Adrenal gland (tissue), 12 donors: Measurements from ENCODE around the gene GPC3. TPM values are rescaled to one million over a fixed set of nuclear protein-coding genes. Genes with fewer than 3 reads are reported as not detected.
"Not testable (repeated sequence)": the region's sequence is repeated elsewhere in the genome, so short reads cannot be mapped to it uniquely, and the experiment has no call there.

Experiments used
- DNase-seq, 7 donors: peaks; one replicate each; pipeline ENCODE4 v3.0.0-alpha.2; 2019 to 2020
- H3K27ac ChIP-seq, 5 donors: fragments of 200-600 bp; sonication (generic) in 4 of 5; 1 replicate in 3 of 5; 2 replicates in 2 of 5; pipeline versions ENCODE4 v1.5.1 to v1.8.0; 2016 to 2020; ENCODE audit warnings: mild to moderate bottlenecking in 1 of 5
- H3K27me3 ChIP-seq: fragments of 200-600 bp; 2 replicates; pipeline ENCODE4 v1.8.0; 2021
- H3K36me3 ChIP-seq, 2 donors: fragments of 200-600 bp; replicated peaks in 1 of 2; 1 replicate in 1 of 2; 2 replicates in 1 of 2; pipeline versions ENCODE4 v1.5.1 to v1.8.0; 2018 to 2022
- H3K4me1 ChIP-seq, 2 donors: fragments of 200-600 bp; replicated peaks in 1 of 2; 1 replicate in 1 of 2; 2 replicates in 1 of 2; pipeline versions ENCODE4 v1.5.1 to v1.8.0; 2018 to 2021
- H3K4me3 ChIP-seq, 4 donors: fragments of 200-600 bp; sonication (generic) in 3 of 4; one replicate each; pipeline ENCODE4 v1.5.1; 2016 to 2018
- H3K9me3 ChIP-seq, 3 donors: fragments of 200-600 bp; sonication (generic) in 1 of 3; replicated peaks in 1 of 3; 1 replicate in 2 of 3; 2 replicates in 1 of 3; pipeline versions ENCODE4 v1.5.1 to v1.8.0; 2016 to 2021
- POLR2A ChIP-seq, 2 donors: fragments of 450-650 bp; IDR thresholded peaks; one replicate each; pipeline ENCODE4 v1.6.1; 2017; ENCODE audit warnings: antibody characterized with exemption in 2 of 2, mild to moderate bottlenecking in 2 of 2, moderate library complexity in 1 of 2
- WGBS, 4 donors: extraction: QIAGEN DNeasy Blood & Tissue Kit in 2 of 4; methylation state at CpG; one replicate each; pipeline versions ENCODE4 v1.1.5 to v1.1.7; 2013 to 2017; 5-methylcytosine and 5-hydroxymethylcytosine counted together
- intact Hi-C, 2 donors: fragments of 100-400 bp; cut with DNase I; formaldehyde crosslinking; loops; one replicate each; pipeline versions ENCODE4 v1.14.1 to v1.15.0; 2022 to 2023
- polyA plus RNA-seq, 3 donors: library from polyadenylated mRNA; stranded (reverse); fragments of 200-250 nt in 2 of 3; fragments of 350-450 nt in 1 of 3; fragmentation: Illumina TruSeq in 1 of 3; extraction: RNeasy Lipid Tissue Mini Kit (QIAGEN cat#74804) in 1 of 3; gene quantifications; one replicate each; pipeline ENCODE4 v1.2.3, GENCODE V29; 2013 to 2014
- total RNA-seq, 9 donors: library from RNA; depleted of rRNA in 4 of 9; stranded (reverse); fragments of >200 nt in 4 of 9; fragments of 120-200 nt in 1 of 9; fragmentation: NEBNext Ultra II Directional in 1 of 9; extraction: Animal tissue kit (Norgen Biotek cat#: 25700) in 1 of 9; gene quantifications; one replicate each; pipeline versions ENCODE4 v1.1.0 to v1.2.4, GENCODE V29; 2013 to 2023
- TF ChIP-seq, protein P1 (sequence below), 6 experiments: fragments of 450-650 bp in 4 of 6; fragments of 200-600 bp in 2 of 6; sonication (generic) in 1 of 6; IDR thresholded peaks; 1 replicate in 5 of 6; 2 replicates in 1 of 6; pipeline versions ENCODE4 v1.5.1 to v1.8.0; 2016 to 2021; ENCODE audit warnings: antibody characterized with exemption in 6 of 6, mild to moderate bottlenecking in 2 of 6, moderate library complexity in 1 of 6
- donor health status: healthy with polysubstance abuse.
- donor health status: Bipolar disorder and iron deficiency.
- donor health status: DM: yes; HTN: yes; CAD: no.
- donor health status: DM: no; HTN: no; CAD: no.
- donor health status: DM: no; HTN: no; CAD: no.
- donor health status: DM: yes; HTN: yes; CAD: no.

GPC3 gene
- total and polyA plus RNA-seq, 12 donors = 3.5 to 56.7 (median 20.9) TPM

- DNase-seq = no peak
- TF ChIP-seq POLR2A (IDR thresholded peaks at IDR 0.05) = no peak
- Histone ChIP-seq H3K27ac (no peak overlapping the region), H3K4me1 (no peaks in the 10 kb centered on the region), H3K36me3 (no peaks in the 10 kb centered on the region), H3K4me3 (no peak overlapping the region), H3K9me3 (no peaks in the 10 kb centered on the region), H3K27me3 (no peaks in the 10 kb centered on the region)
- 37 to 50% (median 46%) methylated on average over 3 of the region's 3 CpGs for WGBS, 4 donors
- intact Hi-C loops = no loop called here
Measured at GRCh38 chrX:133527415-133527814, 458.0 kb downstream of the GPC3 start.

DNA sequence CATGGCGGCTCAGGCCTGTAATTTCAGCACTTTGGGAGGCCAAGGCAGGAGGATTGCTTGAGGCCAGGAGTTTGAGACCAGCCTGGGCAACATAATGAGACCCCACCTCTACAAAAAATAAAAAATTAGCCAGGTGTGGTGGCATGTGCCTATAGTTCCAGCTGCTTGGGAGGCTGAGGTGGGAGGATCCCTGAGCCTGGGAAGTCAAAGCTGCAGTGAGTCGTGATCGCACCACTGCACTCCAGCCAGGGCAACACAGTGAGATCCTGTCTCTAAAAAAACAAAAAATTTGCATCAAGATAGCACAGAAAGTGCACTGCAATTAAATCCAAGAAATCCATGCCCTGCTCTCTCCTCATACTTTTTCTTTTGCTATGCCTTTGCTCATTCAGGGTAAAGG, 458.6 kb downstream of the GPC3 start:
- DNase-seq, H3K27me3 ChIP-seq, intact Hi-C loops, H3K9me3 ChIP-seq, H3K4me3 ChIP-seq, H3K27ac ChIP-seq, H3K4me1 ChIP-seq, H3K36me3 ChIP-seq: not testable (repeated sequence)
- 94 to 98% (median 95%) methylated on average over 3 of the region's 3 CpGs for WGBS, 4 donors

DNA sequence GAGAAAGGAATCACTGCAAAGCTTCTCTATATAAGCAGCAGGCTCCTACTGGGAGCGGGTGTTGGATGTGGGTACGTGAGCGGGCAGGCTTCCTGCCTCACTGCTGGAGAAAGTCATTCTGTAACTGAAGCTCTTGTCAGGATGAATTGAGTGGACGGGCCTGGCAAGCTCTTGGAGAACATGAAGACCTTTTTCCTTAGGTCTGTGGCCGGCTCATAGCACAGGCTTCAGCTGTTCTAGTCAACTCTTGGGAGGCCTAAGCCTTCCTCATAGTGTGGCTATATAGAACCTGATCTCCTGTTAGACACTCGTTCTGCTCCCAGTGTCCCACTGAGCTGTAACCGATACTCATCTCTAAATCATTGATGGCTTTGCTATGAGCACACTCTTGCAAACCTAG, 461.9 kb downstream of the GPC3 start:
- no peak overlapping the region for H3K27ac ChIP-seq
- intact Hi-C loops = no loop called here

GRCh38 chrX:133523081-133523487, 462.3 kb downstream of the GPC3 start:
- Histone ChIP-seq H3K27ac (no peak overlapping the region), H3K9me3 (no peaks in the 10 kb centered on the region), H3K27me3 (no peaks in the 10 kb centered on the region), H3K4me3 (no peak overlapping the region), H3K36me3 (no peaks in the 10 kb centered on the region), H3K4me1 (no peaks in the 10 kb centered on the region)
- intact Hi-C loops = no loop called here
- no peak for TF ChIP-seq POLR2A (IDR thresholded peaks at IDR 0.05)
- TF ChIP-seq, protein P1, sequence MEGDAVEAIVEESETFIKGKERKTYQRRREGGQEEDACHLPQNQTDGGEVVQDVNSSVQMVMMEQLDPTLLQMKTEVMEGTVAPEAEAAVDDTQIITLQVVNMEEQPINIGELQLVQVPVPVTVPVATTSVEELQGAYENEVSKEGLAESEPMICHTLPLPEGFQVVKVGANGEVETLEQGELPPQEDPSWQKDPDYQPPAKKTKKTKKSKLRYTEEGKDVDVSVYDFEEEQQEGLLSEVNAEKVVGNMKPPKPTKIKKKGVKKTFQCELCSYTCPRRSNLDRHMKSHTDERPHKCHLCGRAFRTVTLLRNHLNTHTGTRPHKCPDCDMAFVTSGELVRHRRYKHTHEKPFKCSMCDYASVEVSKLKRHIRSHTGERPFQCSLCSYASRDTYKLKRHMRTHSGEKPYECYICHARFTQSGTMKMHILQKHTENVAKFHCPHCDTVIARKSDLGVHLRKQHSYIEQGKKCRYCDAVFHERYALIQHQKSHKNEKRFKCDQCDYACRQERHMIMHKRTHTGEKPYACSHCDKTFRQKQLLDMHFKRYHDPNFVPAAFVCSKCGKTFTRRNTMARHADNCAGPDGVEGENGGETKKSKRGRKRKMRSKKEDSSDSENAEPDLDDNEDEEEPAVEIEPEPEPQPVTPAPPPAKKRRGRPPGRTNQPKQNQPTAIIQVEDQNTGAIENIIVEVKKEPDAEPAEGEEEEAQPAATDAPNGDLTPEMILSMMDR (IDR thresholded peaks at IDR 0.05) = no peak
- WGBS, 4 donors = 53 to 74% (median 68%) methylated on average over 3 to 5 of the region's 5 CpGs
- no peak for DNase-seq

More for the DNA sequence above, 461.9 kb downstream of the GPC3 start:
- WGBS, 4 donors = 80 to 94% (median 90%) methylated on average over 5 to 7 of the region's 7 CpGs
- H3K27me3 ChIP-seq = no peaks in the 10 kb centered on the region
- TF ChIP-seq, protein P1 (IDR thresholded peaks at IDR 0.05) = no peak
- TF ChIP-seq POLR2A (IDR thresholded peaks at IDR 0.05) = no peak
- DNase-seq = no peak
- no peaks in the 10 kb centered on the region for H3K9me3 ChIP-seq
- H3K4me1 ChIP-seq = no peaks in the 10 kb centered on the region
- H3K36me3 ChIP-seq = no peaks in the 10 kb centered on the region
- no peak overlapping the region for H3K4me3 ChIP-seq

DNA sequence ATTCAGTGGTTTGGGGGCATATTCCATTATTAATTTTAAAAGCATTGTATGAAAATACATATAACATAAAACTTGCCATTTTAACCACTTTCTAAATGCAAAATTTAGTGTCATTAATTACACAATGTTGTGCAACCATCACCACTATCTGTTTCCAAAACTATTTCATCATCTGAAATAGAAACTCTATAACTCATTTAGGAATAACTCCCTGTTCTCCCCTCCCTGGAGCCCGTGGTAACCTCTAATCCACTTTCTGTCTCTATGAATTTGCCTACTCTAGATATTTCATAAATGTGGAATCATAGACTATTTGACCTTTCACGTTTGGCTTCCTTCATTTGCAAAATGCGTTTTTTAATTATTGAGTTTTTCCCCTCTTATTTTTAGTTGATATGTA, 468.7 kb downstream of the GPC3 start:
- DNase-seq = no peak
- H3K27ac ChIP-seq = no peak overlapping the region
- no peaks in the 10 kb centered on the region for H3K27me3 ChIP-seq
- H3K4me3 ChIP-seq = no peak overlapping the region
- intact Hi-C loops = no loop called here
- no peaks in the 10 kb centered on the region for H3K9me3 ChIP-seq
- 36 to 53% (median 49%) methylated on average over 3 of the region's 3 CpGs for WGBS, 4 donors
- H3K4me1 ChIP-seq = no peaks in the 10 kb centered on the region
- TF ChIP-seq POLR2A (IDR thresholded peaks at IDR 0.05) = no peak
- TF ChIP-seq, protein P1 (IDR thresholded peaks at IDR 0.05) = no peak
- no peaks in the 10 kb centered on the region for H3K36me3 ChIP-seq
